GM19099 (cell line): ENCODE data around the gene FHL5.

Experiments used
- POLR2A ChIP-seq: IDR thresholded peaks from 3 replicates; pipeline ENCODE4 v1.6.1; 2011; ENCODE audit warnings: low read depth; ENCODE audit not compliant: insufficient read length; ENCODE audit errors: extremely low read depth

FHL5 gene

GRCh38 chr6:96582021-96582420 lies 19.1 kb downstream of the FHL5 start:
- TF ChIP-seq POLR2A: no peak

GRCh38 chr6:96582436-96582835 lies 19.5 kb downstream of the FHL5 start:
- TF ChIP-seq POLR2A: no peak

- TF ChIP-seq POLR2A: no peak
Observed at GRCh38 chr6:96604420-96604819, 41.5 kb downstream of the FHL5 start.

GRCh38 chr6:96608074-96608473 lies 45.1 kb downstream of the FHL5 start:
- TF ChIP-seq POLR2A: no peak

- TF ChIP-seq POLR2A: no peak
Observed at GRCh38 chr6:96610019-96610418, 47.1 kb downstream of the FHL5 start.

- no peak for TF ChIP-seq POLR2A
Observed at GRCh38 chr6:96611342-96611991, 48.5 kb downstream of the FHL5 start.

- TF ChIP-seq POLR2A: no peak
Observed at GRCh38 chr6:96613291-96613999, 50.5 kb downstream of the FHL5 start.

GRCh38 chr6:96620851-96621250 lies 57.9 kb downstream of the FHL5 start:
- TF ChIP-seq POLR2A: no peak

- no peak for TF ChIP-seq POLR2A
Observed at GRCh38 chr6:96621983-96622382, 59.1 kb downstream of the FHL5 start.

- TF ChIP-seq POLR2A: no peak
Observed at GRCh38 chr6:96624957-96625356, 62.0 kb downstream of the FHL5 start.

GRCh38 chr6:96626759-96627364 lies 63.9 kb downstream of the FHL5 start:
- no peak for TF ChIP-seq POLR2A

GRCh38 chr6:96631248-96631647 lies 68.3 kb downstream of the FHL5 start:
- TF ChIP-seq POLR2A: no peak

GRCh38 chr6:96645106-96645505 lies 82.2 kb downstream of the FHL5 start:
- no peak for TF ChIP-seq POLR2A

GRCh38 chr6:96649926-96650325 lies 87.0 kb downstream of the FHL5 start:
- no peak for TF ChIP-seq POLR2A

- TF ChIP-seq POLR2A: no peak
Observed at GRCh38 chr6:96651816-96652215, 88.9 kb downstream of the FHL5 start.

GRCh38 chr6:96652552-96652951 lies 89.6 kb downstream of the FHL5 start:
- TF ChIP-seq POLR2A: no peak
